Activated CD4-positive, alpha-beta T cell treated with anti-CD3 and anti-CD28 coated beads, Interleukin-2, amount 10 ng/mL, durations not matched to agents 24 days and 14 days (primary cell): ENCODE data around the gene PEAK1. TPM values are rescaled to one million over a fixed set of nuclear protein-coding genes. Genes with fewer than 3 reads are reported as not detected.
A peak's percentile ranks its signal among the peaks of the same experiment; 100 is the strongest.
"Not testable (repeated sequence)": the region's sequence is repeated elsewhere in the genome, so short reads cannot be mapped to it uniquely, and the experiment has no call there.

Experiments used
- DNase-seq: peaks from one replicate; pipeline ENCODE4 v3.0.0; 2022
- H3K27ac Mint-ChIP-seq: one replicate; pipeline ENCODE4 v1.8.0; 2022; ENCODE audit warnings: mild to moderate bottlenecking, mixed read lengths
- H3K27me3 Mint-ChIP-seq: one replicate; pipeline ENCODE4 v1.8.0; 2022; ENCODE audit warnings: mixed read lengths
- H3K36me3 Mint-ChIP-seq: one replicate; pipeline ENCODE4 v1.8.0; 2022; ENCODE audit warnings: low read depth, mild to moderate bottlenecking, mixed read lengths
- H3K4me1 Mint-ChIP-seq: one replicate; pipeline ENCODE4 v1.8.0; 2021; ENCODE audit warnings: mixed read lengths
- H3K4me3 Mint-ChIP-seq: one replicate; pipeline ENCODE4 v1.8.0; 2022; ENCODE audit warnings: mild to moderate bottlenecking, moderate library complexity, mixed read lengths
- H3K9me3 Mint-ChIP-seq: one replicate; pipeline ENCODE4 v1.8.0; 2021; ENCODE audit warnings: mixed read lengths
- intact Hi-C: fragments of 100-400 bp; cut with micrococcal nuclease; formaldehyde crosslinking; loops from one replicate; pipeline ENCODE4 v1.15.1; 2023
- total RNA-seq: library from RNA; stranded (reverse); gene quantifications from 2 replicates; pipeline ENCODE4 v1.2.3, GENCODE V29; 2022

PEAK1 gene
- total RNA-seq, 1 donor from 2014 or later, result 25.9 TPM

DNA sequence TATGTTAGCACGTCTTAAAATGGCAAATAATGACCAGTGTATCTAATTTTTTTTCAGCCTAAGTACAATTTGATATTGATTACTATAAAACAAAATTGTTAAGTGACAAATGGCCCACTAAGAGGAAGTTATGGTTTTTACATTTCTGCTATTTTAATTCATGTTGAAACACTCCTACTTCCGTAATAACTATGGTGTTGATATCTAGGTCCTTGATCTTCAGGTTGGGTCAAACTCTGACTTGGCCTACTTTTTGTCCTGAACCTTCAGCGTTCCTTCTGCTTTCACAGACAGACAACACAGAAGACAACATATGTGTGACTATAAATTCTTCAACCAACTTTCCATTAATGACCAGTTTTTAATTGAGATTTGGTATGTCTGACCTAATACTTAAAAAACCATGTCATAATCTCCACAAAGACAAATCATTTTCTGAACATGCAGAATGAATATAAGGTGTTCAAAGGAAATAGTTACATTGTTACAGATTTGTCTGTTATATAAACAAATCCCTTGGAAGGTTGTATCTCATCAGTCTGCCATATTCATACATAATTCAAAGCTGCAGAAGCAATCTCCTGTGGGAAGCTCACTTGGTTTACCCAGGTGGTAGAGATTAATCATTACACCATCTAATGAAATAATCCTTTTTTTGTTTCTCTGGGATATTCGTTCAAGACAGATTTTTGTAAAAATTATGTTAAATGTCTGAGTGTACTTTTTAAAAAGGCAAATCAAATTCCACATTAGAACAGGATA, 256.9 kb downstream of the PEAK1 start:
- Mint-ChIP-seq H3K27me3 (no peaks in the 10 kb centered on the region), H3K4me3 (no peak overlapping the region), H3K27ac (no peak overlapping the region), H3K9me3 (no peaks in the 10 kb centered on the region), H3K4me1 (peaks cover 25% of the 10 kb centered on the region), H3K36me3 (no peaks in the 10 kb centered on the region)
- DNase-seq, result no peak
- intact Hi-C loops, result no loop called here

DNA sequence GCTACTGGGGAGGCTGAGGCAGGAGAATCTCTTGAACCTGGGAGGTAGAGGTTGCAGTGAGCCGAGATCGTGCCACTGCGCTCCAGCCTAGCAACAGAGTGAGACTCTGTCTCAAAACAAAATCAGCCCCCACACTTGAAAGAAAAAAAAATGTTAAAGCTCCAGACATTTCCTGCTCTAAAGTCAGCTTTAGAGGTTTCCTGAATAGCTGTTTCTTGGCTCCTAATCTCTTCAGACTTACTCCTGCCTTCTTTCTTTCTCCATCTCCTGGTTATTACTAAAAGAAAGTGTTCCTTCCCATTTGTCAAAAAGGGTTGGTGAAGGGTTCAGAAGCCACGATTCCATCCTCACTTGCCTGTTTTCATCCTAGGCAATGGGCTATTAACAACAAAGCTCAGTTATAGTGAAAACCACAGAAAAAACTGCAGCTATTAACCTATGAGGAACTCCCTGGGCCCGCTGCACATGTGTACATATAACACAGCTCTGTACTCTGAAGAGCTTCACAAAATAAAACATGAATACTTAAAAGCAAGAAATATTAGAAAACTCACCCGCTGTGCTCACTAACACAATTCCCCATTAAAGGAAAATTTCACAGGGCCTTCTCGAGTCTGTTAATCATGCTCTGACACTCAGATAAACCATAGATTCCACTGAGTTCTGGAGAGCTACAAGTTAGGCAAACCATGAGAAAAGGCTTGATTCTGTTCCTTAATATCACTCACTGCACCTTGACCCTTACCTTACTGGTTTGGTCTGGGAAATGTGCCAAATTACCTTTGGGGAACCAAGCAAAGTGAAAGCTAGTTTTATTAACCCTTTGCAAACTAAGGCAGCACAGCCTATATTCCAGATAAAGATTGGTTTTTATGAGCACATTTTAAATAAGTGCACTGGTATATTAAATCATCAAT, 259.1 kb downstream of the PEAK1 start:
- Mint-ChIP-seq H3K27me3 (no peaks in the 10 kb centered on the region), H3K4me1 (peaks cover 25% of the 10 kb centered on the region), H3K27ac (peak overlapping the region; percentile 43), H3K4me3 (no peak overlapping the region), H3K9me3 (no peaks in the 10 kb centered on the region), H3K36me3 (peaks cover 9% of the 10 kb centered on the region)
- no peak for DNase-seq
- intact Hi-C loops, result no loop called here

DNA sequence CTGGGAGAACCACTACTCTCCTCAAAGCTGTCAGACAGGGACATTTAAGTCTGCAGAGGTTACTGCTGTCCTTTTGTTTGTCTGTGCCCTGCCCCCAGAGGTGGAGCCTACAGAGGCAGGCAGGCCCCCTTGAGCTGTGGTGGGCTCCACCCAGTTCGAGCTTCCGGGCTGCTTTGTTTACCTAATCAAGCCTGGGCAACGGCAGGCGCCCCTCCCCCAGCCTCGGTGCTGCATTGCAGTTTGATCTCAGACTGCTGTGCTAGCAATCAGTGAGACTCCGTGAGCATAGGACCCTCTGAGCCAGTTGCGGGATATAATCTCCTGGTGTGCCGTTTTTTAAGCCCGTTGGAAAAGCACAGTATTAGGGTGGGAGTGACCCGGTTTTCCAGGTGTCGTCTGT, 263.9 kb downstream of the PEAK1 start:
- H3K4me3 Mint-ChIP-seq, DNase-seq, H3K27ac Mint-ChIP-seq, H3K27me3 Mint-ChIP-seq, intact Hi-C loops, H3K9me3 Mint-ChIP-seq: not testable (repeated sequence)
- Mint-ChIP-seq H3K36me3 (peaks cover 17% of the 10 kb centered on the region), H3K4me1 (peaks cover 13% of the 10 kb centered on the region)

DNA sequence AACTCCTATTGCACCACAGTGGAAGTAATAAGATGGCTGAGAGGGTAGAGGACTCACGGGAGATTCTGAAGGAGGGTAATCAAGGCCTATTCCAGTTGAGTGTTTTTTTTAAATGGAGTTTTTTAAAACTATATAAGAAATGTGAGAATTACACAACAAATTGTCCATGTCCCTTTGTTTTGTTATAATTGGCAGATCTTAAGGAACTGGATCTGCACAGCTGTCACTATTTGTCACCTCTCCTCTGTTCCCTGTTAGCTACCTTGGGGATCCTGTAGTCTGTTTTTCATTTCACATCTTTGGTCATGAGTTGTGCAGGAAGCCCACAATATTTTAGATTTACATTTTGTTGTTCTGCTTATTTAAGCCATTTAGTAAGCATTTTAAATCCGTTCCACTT, 271.7 kb downstream of the PEAK1 start:
- peaks cover 14% of the 10 kb centered on the region for H3K36me3 Mint-ChIP-seq
- H3K27me3 Mint-ChIP-seq, result peaks cover 2% of the 10 kb centered on the region
- intact Hi-C loops, result no loop called here
- H3K4me1 Mint-ChIP-seq, result peaks cover 5% of the 10 kb centered on the region
- no peak overlapping the region for H3K4me3 Mint-ChIP-seq
- peaks cover 6% of the 10 kb centered on the region for H3K9me3 Mint-ChIP-seq
- DNase-seq, result no peak
- no peak overlapping the region for H3K27ac Mint-ChIP-seq

DNA sequence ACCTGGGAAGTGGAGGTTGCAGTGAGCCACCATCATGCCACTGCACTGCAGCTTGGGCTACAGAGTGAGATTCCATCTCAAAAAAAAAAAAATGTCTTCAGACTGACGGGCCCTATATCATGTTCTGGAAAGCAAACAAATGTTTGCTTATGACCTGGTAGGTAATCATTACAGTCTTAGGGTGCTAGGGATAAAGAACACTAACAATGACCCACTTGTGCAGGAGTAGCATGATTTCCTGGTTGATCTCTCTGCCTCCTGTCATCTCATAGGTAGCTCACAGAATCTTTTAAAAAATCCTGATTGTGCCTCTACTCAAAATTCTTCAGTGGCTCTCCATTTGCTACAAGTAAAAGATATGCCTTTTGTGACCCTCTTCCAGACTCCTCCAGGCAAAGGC, 274.5 kb downstream of the PEAK1 start:
- Mint-ChIP-seq H3K36me3 (peaks cover 21% of the 10 kb centered on the region), H3K9me3 (peaks cover 4% of the 10 kb centered on the region), H3K4me3 (no peak overlapping the region), H3K4me1 (peaks cover 5% of the 10 kb centered on the region), H3K27me3 (no peaks in the 10 kb centered on the region), H3K27ac (no peak overlapping the region)
- no peak for DNase-seq
- intact Hi-C loops, result no loop called here

DNA sequence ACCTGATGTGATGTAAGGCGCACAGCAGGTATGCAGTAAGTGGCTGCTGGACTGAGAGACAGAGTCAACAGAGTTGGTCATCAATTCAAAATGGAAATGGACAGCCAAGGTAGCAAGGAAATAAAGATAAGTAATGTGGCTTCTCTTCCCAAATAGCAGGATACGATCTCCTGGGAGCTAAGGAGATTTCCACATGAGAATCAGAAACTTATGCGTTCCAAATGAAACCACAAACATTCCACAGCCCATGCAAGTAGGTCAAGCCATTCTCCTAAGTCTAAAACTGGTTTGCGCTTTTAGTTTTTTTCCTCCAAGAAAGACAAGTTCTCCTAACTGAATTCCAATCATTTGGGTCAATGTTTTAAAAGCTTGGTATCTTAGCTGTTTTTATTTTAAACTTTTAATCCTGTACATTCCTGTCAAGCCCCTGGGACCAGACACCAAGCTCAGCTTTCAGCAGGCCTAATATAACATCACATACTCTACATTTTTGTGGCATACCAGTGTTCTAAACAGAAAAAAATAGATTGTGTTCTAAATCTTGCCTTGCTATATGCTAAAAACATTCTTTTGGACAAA, 275.3 kb downstream of the PEAK1 start:
- Mint-ChIP-seq H3K36me3 (peaks cover 23% of the 10 kb centered on the region), H3K4me1 (peaks cover 5% of the 10 kb centered on the region), H3K9me3 (peaks cover 4% of the 10 kb centered on the region), H3K27ac (no peak overlapping the region), H3K27me3 (no peaks in the 10 kb centered on the region), H3K4me3 (no peak overlapping the region)
- no peak for DNase-seq
- intact Hi-C loops, result no loop called here

DNA sequence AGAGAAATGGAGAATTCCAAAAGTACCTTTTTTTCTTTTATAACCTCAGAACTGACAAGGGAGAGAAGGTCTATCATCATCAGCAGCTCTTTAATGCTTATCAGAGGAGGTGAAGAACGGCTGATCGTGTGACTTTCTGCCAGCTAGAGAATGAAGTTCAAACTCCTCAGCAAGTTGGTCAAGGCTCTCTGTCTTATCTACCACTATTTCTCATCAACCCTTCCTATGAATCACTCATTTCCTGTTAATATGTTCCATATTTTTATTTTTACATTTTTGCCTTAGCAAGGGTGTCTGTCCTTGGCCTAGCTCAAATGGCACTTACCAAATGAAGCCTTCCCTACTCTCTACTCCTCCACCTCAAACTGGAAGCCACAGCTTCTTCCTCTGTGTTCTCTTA, 275.9 kb downstream of the PEAK1 start:
- intact Hi-C loops, result no loop called here
- Mint-ChIP-seq H3K9me3 (peaks cover 4% of the 10 kb centered on the region), H3K4me3 (no peak overlapping the region), H3K27ac (no peak overlapping the region), H3K27me3 (no peaks in the 10 kb centered on the region), H3K36me3 (peaks cover 24% of the 10 kb centered on the region), H3K4me1 (peaks cover 5% of the 10 kb centered on the region)
- DNase-seq, result no peak

DNA sequence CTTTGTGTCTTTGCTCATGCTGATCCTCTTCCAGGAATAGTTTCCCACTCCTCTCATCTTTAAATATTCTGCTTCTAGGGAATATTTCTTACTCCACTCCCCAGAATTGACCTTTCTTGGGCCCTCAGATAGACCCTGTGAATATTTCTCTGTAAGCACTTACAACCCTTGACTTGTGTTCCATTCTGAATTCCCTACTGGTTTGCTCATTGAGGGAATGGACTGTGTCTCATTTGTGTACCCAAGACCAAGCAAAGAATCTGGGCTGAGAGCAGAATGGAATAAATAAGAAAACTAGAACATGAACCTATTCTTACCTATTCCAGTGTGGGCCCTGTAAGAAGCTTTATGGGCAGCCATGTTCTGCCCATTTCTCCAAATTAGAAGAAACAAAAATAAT, 276.3 kb downstream of the PEAK1 start:
- peaks cover 4% of the 10 kb centered on the region for H3K9me3 Mint-ChIP-seq
- intact Hi-C loops, result no loop called here

DNA sequence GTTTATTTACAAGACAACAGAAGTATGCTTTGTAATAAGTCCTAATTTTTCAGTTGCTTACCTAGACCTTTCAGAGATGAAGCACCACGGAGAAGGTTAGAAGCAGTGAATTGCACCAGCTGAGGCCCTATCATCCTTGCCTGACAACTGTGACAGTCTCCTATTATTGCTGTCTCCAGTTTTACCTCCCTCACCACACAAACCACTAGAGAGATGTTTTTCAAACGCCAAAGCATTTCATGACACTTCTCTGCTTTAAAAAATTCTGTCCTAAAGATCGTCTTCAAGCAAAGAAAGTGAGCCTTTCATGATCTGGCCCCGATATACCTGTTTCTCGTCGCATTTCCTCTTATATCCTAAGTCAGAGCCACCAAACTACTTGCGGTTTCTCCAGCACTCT, 276.7 kb downstream of the PEAK1 start:
- DNase-seq, result no peak
- H3K9me3 Mint-ChIP-seq, result peaks cover 4% of the 10 kb centered on the region
- H3K27me3 Mint-ChIP-seq, result no peaks in the 10 kb centered on the region
- H3K4me3 Mint-ChIP-seq, result no peak overlapping the region
- H3K36me3 Mint-ChIP-seq, result peaks cover 26% of the 10 kb centered on the region
- H3K4me1 Mint-ChIP-seq, result peaks cover 5% of the 10 kb centered on the region
- intact Hi-C loops, result no loop called here
- H3K27ac Mint-ChIP-seq, result no peak overlapping the region

More for the DNA sequence above, 276.3 kb downstream of the PEAK1 start:
- Mint-ChIP-seq H3K4me3 (no peak overlapping the region), H3K36me3 (peaks cover 26% of the 10 kb centered on the region), H3K27me3 (no peaks in the 10 kb centered on the region), H3K27ac (no peak overlapping the region), H3K4me1 (peaks cover 5% of the 10 kb centered on the region)
- DNase-seq, result no peak

DNA sequence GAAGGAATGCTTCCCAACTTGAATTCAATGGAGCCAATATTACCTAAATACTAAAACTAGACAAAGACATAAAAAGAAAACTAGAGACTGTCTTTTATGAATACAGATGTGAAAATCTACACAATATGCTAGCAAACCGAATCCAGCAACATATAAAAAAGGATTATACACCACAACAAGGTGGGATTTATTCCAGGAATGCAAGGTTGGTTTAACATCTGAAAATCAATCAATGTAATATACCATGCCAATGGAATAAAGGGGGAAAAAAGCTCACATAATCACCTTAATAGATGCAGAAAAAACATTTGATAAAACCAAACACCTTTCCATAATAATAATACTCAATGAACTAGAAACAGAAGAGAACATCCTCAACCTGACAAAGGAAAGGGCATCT, 279.7 kb downstream of the PEAK1 start:
- intact Hi-C loops, result no loop called here
- Mint-ChIP-seq H3K36me3 (peaks cover 41% of the 10 kb centered on the region), H3K9me3 (peaks cover 15% of the 10 kb centered on the region), H3K27ac (no peak overlapping the region), H3K27me3 (no peaks in the 10 kb centered on the region), H3K4me3 (no peak overlapping the region), H3K4me1 (peaks cover 5% of the 10 kb centered on the region)
- DNase-seq, result no peak

DNA sequence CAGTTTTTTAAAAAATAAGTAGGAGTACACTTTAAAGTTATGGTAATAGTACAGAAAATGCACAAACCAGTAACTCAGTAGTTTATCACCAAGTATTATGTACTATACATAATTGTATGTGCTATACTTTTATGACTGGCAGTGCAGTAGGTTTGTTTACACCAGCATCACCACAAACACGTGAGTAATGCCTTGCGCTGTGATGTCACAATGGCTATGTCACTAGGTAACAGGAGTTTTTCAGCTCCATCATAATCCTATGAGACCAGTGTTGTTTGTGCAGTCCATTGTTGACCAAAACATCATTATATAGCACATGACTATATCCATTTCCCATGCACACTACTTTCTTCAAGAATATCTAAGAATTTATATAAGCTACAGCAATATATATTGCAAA, 280.6 kb downstream of the PEAK1 start:
- Mint-ChIP-seq H3K4me1 (peaks cover 5% of the 10 kb centered on the region), H3K36me3 (peaks cover 41% of the 10 kb centered on the region), H3K4me3 (no peak overlapping the region), H3K9me3 (peaks cover 15% of the 10 kb centered on the region), H3K27me3 (no peaks in the 10 kb centered on the region), H3K27ac (no peak overlapping the region)
- no peak for DNase-seq
- intact Hi-C loops, result no loop called here

DNA sequence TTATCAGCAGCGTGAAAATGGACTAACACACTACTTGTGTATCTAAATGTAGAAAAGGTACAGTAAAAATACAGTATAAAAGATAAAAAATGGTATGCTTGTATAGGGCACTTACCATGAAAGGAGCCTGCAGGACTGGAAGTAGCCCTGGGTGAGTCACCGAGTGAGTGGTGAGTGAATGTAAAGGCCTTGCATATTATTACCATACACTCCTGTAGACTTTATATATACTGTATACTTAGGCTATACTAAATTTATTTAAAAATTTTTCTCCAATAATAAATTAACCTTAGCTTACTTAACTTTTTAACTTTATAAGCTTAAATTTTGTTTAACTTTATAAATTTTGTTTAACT, 281.8 kb downstream of the PEAK1 start:
- H3K4me1 Mint-ChIP-seq, result no peaks in the 10 kb centered on the region
- peaks cover 15% of the 10 kb centered on the region for H3K9me3 Mint-ChIP-seq
- intact Hi-C loops, result no loop called here
- H3K4me3 Mint-ChIP-seq, result no peak overlapping the region
- no peak overlapping the region for H3K27ac Mint-ChIP-seq
- no peak for DNase-seq
- H3K36me3 Mint-ChIP-seq, result peaks cover 33% of the 10 kb centered on the region
- H3K27me3 Mint-ChIP-seq, result no peaks in the 10 kb centered on the region

DNA sequence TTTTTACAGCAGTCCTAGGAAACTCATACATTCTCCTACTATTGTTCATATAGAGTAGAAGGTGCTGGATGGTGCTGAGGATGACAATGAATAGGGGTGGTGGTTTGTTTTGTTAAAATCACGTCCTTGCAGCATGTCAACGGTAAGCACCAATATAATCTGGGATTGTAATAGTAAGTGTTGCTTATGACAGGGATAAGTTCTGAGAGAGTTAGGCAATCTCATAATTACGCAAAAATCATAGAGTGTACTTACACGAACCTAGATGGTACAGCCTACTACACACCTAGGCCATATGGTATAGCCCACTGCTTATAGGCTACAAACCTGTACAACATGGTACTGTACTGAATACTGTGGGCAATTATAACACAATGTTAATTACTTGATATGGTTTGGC, 284.7 kb downstream of the PEAK1 start:
- Mint-ChIP-seq H3K27ac (no peak overlapping the region), H3K36me3 (peaks cover 33% of the 10 kb centered on the region), H3K27me3 (no peaks in the 10 kb centered on the region), H3K9me3 (peaks cover 11% of the 10 kb centered on the region), H3K4me3 (no peak overlapping the region), H3K4me1 (no peaks in the 10 kb centered on the region)
- intact Hi-C loops, result no loop called here
- DNase-seq, result no peak

DNA sequence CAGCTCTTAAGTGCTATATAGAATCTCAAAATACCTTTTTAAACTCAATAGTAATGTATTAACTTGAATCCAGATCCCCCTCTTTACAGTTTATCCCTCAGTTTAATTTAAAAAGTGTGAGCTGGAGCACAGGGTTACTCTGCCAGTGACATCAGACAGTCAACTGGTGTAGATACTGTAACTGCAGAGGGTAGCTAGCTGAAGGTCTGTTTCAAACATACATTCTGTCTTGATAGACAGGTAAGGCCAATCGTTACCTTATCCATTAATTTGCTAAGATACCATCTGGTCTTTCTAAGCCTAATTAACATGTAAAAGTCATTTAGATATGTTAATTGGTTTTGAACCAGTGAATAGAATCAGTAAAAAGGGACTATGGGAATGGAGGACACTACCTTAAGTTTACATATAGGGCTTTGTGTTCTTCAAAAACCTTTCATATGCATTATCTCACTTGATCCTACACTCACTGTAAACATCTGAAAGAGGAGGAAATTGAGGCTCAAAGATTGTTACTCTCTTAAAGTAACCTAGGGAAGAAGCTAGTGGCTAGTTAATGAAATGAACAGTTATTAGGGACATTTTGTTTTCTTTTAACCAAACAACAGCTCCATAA, 289.5 kb downstream of the PEAK1 start:
- Mint-ChIP-seq H3K9me3 (no peaks in the 10 kb centered on the region), H3K4me3 (no peak overlapping the region), H3K36me3 (peaks cover 19% of the 10 kb centered on the region), H3K27me3 (no peaks in the 10 kb centered on the region), H3K27ac (no peak overlapping the region), H3K4me1 (no peaks in the 10 kb centered on the region)
- DNase-seq, result no peak
- intact Hi-C loops, result no loop called here
